Right cardiac atrium (tissue), 5 donors: ENCODE measurements around the gene MERTK. TPM values are rescaled to one million over a fixed set of nuclear protein-coding genes. Genes with fewer than 3 reads are reported as not detected.
A peak's percentile ranks its signal among the peaks of the same experiment; 100 is the strongest.
"Not testable (repeated sequence)": the region's sequence is repeated elsewhere in the genome, so short reads cannot be mapped to it uniquely, and the experiment has no call there.

ENCODE experiments used
- ATAC-seq, 2 donors: fragments of 200-7000 bp; cut with Tn5 transposase; one replicate each; pipeline versions ENCODE4 v1.8.0 to v1.9.1; 2020; ENCODE audit warnings: moderate library complexity in 2 of 2, mild to moderate bottlenecking in 1 of 2
- DNase-seq, 3 donors: peaks; one replicate each; pipeline ENCODE4 v3.0.0-alpha.2; 2020
- H3K27ac ChIP-seq: one replicate; pipeline ENCODE4 v1.5.1; 2013; ENCODE audit warnings: mild to moderate bottlenecking, low read length, control low read depth, moderate library complexity
- H3K27me3 ChIP-seq: one replicate; pipeline ENCODE4 v1.6.1; 2013; ENCODE audit not compliant: control insufficient read depth, insufficient read depth
- H3K4me1 ChIP-seq: one replicate; pipeline ENCODE4 v1.6.1; 2013; ENCODE audit warnings: low read length; ENCODE audit not compliant: control insufficient read depth, insufficient read depth
- H3K4me3 ChIP-seq: one replicate; pipeline ENCODE4 v1.5.1; 2013; ENCODE audit warnings: low read length, control low read depth
- H3K9me3 ChIP-seq: one replicate; pipeline ENCODE4 v1.6.1; 2013; ENCODE audit warnings: low read length; ENCODE audit not compliant: control insufficient read depth
- WGBS: extraction: QIAGEN DNeasy Blood & Tissue Kit; methylation state at CpG from one replicate; pipeline ENCODE4 v1.1.7; 2013; 5-methylcytosine and 5-hydroxymethylcytosine counted together
- intact Hi-C, 4 donors: fragments of 100-400 bp; cut with DNase I; formaldehyde crosslinking; loops; one replicate each; pipeline versions ENCODE4 v1.11.0 to v1.14.0; 2022 to 2023
- polyA plus RNA-seq: library from polyadenylated mRNA; stranded (reverse); fragments of 200-250 nt; gene quantifications from one replicate; pipeline ENCODE4 v1.2.3, GENCODE V29; 2013
- total RNA-seq, 4 donors: library from RNA; stranded (reverse); fragmentation: NEBNext Ultra II Directional; extraction: Animal tissue kit (Norgen Biotek cat#: 25700); gene quantifications; one replicate each; pipeline ENCODE4 v1.2.1, GENCODE V29; 2021
- donor health status: healthy with polysubstance abuse.
- donor health status: DM: no; HTN: yes; CAD: no.
- donor health status: DM: no; HTN: no; CAD: no.
- donor health status: DM: no; HTN: yes; CAD: no; lungs with severe emphysema.
- donor health status: DM: yes; HTN: yes; CAD: no.

The MERTK gene
- total and polyA plus RNA-seq, 5 donors, result 3.8 to 11.4 (median 9.1) TPM

DNA sequence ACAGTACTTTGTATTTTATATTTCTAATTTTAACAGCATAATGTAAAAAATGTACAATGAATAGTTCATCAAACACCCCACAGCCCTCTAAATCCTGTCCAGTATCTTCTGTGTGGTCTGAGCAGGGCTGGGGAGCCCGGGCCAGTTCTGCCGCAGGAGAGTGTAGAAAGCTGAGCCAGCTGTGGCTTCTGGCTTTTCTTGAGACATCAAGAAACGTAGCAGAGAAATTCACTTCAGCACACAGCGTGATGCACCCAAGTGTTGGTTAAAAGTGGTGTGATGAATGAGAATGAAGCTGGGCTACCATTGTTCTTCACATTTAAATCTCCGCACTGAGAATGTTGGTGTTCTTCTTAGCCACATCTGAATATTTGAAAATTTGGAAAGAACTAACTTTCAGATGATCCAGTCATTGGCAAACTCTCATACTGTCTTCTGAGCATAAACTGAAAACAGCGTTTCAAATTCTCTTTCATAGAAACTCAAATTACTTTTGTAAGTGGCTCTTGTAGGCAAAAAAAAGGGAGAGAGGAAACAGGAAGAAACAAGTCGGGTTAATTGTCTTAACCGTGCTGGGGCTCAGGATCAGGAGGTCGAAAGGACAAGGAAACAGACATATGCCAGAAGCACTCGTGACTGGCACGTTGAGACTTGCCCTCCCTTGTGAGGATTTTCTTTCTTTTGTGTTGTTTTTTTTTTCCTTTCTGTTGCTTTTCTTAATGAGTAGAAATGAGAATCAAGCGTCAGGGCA, 133.2 kb downstream of the MERTK start:
- H3K4me3 ChIP-seq, result no peak overlapping the region
- no peaks in the 10 kb centered on the region for H3K9me3 ChIP-seq
- peak; percentile 43 to 50 for ATAC-seq
- peak in 1 of 3 donors; percentile 68 for DNase-seq
- 18% methylated on average over 12 of the region's 12 CpGs for WGBS
- intact Hi-C loops, result loop anchor here in 1 of 4 donors (5.0 kb wide), 1 partner anchor 134 kb away; the partner anchor contains the start of gene MERTK
- no peaks in the 10 kb centered on the region for H3K27me3 ChIP-seq
- peak overlapping the region; percentile 6 for H3K27ac ChIP-seq
- peaks cover 5% of the 10 kb centered on the region for H3K4me1 ChIP-seq

DNA sequence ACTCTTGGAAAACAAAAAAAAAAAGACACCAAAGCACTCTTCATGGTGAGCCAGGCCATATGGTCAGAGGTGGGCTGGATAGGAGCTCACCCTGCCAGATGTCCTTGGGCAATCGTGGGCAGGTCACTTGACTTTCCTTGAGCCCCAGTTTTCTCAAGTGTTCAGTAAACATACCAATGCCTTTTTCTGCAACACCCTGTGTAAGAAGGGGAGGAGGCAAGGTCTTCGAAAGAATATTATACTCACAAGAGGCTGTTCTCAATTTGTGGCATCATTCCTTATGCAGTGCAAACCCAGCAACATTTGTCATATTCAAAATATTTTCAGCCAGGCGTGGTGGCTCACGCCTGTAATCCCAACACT, 133.8 kb downstream of the MERTK start:
- ATAC-seq (peak; percentile 30 to 36), DNase-seq (no peak)
- Histone ChIP-seq H3K4me1 (peaks cover 5% of the 10 kb centered on the region), H3K9me3 (no peaks in the 10 kb centered on the region), H3K27me3 (no peaks in the 10 kb centered on the region), H3K4me3 (no peak overlapping the region), H3K27ac (peak overlapping the region; percentile 11)
- 58% methylated on average over 4 of the region's 4 CpGs for WGBS
- intact Hi-C loops, result loop anchor here in 1 of 4 donors (5.0 kb wide), 1 partner anchor 135 kb away; the partner anchor contains the start of gene MERTK

DNA sequence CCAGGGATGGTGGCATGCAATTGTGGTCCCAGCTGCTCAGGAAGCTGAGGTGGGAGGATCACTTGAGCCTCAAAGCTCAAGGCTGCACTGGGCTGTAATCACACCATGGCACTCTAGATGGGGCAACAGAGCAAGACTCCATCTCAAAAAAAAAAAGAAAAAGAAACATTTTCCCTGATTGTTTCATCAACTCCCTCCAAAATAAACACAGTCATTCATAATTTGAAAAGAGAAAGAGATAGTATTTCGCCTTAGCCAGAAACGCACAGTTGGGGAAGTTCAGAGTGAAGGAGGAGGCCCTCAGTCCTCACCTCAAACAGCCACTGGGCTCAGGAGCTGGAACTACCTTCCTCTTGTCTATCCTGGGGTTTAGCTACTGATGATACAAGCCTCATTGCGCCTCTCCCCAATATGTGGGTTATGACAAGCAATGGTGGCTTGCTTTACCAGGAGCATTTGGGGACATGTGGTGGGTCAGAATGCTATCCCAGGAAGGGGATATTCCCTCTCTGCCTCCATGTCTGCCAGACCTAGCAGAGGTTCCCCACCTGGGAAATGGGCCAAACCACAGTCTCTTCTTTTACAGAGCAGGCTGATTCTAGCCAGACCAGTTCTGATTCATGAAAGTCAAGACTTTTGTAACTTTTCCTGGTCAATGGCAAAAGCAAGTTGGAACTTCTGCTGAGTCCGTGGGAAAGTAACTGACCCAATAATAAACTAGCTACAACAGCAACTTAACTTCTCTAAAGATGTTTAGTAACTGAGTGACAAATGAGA, 134.5 kb downstream of the MERTK start:
- Histone ChIP-seq H3K4me3 (no peak overlapping the region), H3K27me3 (no peaks in the 10 kb centered on the region), H3K9me3 (no peaks in the 10 kb centered on the region), H3K27ac (peak overlapping the region; percentile 1), H3K4me1 (peaks cover 5% of the 10 kb centered on the region)
- intact Hi-C loops, result loop anchor here in 1 of 4 donors (5.0 kb wide), 1 partner anchor 136 kb away; the partner anchor contains the start of gene MERTK
- DNase-seq (no peak), ATAC-seq (peak; percentile 77 to 80)
- WGBS, result 48% methylated on average over 4 of the region's 4 CpGs

DNA sequence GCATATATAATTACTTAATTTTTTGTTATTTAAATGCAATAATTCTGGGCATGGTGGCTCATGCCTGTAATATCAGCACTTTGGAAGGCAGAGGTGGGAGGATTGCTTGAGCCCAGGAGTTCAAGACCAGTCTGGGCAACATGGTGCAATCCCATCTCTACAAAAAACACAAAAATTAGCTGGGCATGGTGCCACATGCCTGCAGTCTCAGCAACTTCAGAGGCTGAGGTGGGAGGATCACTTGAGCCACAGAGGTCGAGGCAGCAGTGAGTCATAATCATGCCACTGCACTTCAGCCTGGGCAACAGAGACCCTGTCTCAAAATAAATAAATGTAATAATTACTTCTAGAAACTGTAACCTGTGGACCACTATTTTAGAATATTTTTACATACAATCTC, 135.2 kb downstream of the MERTK start:
- 65% methylated on average over 1 of the region's 1 CpG for WGBS
- Histone ChIP-seq H3K9me3 (no peaks in the 10 kb centered on the region), H3K4me3 (no peak overlapping the region), H3K27me3 (no peaks in the 10 kb centered on the region), H3K4me1 (peaks cover 5% of the 10 kb centered on the region), H3K27ac (no peak overlapping the region)
- intact Hi-C loops, result loop anchor here in 1 of 4 donors (5.0 kb wide), 1 partner anchor 136 kb away; the partner anchor contains the start of gene MERTK
- peak in 1 of 3 donors; percentile 63 for DNase-seq
- ATAC-seq, result peak in 1 of 2 donors; percentile 18

DNA sequence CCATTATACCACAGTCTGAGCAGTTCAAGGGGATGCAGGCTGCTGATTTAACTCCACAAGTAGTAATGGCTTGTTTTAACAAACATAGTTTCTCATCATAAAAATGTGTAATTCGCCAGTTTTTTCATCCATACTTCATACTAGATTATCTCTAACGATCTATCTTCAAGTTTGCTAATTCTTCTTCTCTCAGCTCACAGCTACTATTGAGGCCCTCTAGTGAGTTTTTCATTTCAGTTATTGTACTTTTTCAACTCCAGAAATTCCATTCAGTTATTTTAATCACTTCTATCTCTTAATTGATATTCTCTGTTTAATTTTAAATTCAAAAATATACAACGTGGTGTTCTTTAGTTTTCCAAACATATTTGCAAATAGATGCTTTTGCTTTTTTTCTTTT, 136.5 kb downstream of the MERTK start:
- no peak overlapping the region for H3K4me3 ChIP-seq
- ATAC-seq (no peak), DNase-seq (no peak)
- intact Hi-C loops, result loop anchor here in 1 of 4 donors (5.0 kb wide), 1 partner anchor 138 kb away; the partner anchor contains the start of gene MERTK
- no peaks in the 10 kb centered on the region for H3K9me3 ChIP-seq
- no peaks in the 10 kb centered on the region for H3K27me3 ChIP-seq
- H3K4me1 ChIP-seq, result peaks cover 5% of the 10 kb centered on the region
- 77% methylated on average over 3 of the region's 3 CpGs for WGBS
- H3K27ac ChIP-seq, result no peak overlapping the region

DNA sequence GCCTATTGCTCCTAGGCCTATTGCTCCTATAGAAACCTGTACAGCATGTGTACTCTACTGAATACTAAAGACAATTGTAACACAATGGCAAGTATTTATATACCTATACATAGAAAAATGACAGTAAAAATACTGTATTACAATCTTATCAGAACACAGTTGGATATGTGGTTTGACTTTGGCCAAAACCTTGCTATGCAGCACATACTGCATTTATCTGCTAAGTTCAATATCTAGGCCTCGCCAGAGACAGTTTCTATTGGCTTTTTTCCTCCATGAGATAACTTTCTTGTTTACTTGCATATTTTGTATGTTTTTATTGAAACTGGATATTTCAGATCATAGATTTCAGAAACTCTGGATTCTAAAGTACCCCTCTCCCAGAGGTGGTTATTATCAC, 137.4 kb downstream of the MERTK start:
- H3K4me1 ChIP-seq, result peaks cover 5% of the 10 kb centered on the region
- H3K9me3 ChIP-seq, result no peaks in the 10 kb centered on the region
- 82% methylated on average over 1 of the region's 1 CpG for WGBS
- H3K27me3 ChIP-seq, result no peaks in the 10 kb centered on the region
- no peak overlapping the region for H3K4me3 ChIP-seq
- DNase-seq, result no peak
- intact Hi-C loops, result no loop called here
- H3K27ac ChIP-seq, result no peak overlapping the region
- no peak for ATAC-seq

DNA sequence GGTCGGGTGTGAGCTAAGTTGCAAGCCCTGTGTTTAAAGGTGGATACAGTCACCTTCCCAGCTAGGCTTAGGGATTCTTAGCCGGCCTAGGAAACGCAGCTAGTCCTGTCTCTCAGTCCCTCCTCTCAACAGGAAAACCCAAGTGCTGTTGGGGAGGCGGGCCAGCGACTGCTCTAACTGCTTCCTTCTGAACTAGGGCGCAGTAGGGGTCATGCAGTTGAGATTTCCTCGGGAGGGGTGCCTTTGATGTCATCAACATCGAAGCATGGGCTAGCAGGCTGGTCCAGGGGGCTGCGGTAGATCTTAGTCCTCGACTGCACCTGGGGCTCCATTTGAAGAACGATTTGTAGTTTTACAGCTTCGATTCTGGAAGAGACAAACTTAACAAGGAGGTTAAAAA, 141.1 kb downstream of the MERTK start:
- DNase-seq, H3K4me3 ChIP-seq, H3K9me3 ChIP-seq, H3K27ac ChIP-seq, H3K4me1 ChIP-seq, intact Hi-C loops, H3K27me3 ChIP-seq, ATAC-seq: not testable (repeated sequence)
- WGBS, result 88% methylated on average over 12 of the region's 12 CpGs

DNA sequence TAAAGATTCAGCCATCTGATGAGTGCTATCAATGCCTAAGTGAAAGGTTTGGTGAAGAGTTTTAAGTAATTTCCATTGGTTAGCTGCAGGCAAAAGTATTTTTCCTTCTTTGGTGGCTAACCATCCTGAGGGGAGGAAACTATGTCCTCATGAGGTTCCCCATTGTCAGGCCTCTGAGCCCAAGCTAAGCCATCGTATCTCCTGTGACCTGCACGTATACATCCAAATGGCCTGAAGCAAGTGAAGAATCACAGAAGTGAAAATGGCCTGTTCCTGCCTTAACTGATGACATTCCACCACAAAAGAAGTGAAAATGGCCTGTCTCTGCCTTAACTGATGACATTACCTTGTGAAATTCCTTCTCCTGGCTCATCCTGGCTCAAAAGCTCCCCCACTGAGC, 141.7 kb downstream of the MERTK start:
- intact Hi-C loops, DNase-seq, H3K9me3 ChIP-seq: not testable (repeated sequence)

DNA sequence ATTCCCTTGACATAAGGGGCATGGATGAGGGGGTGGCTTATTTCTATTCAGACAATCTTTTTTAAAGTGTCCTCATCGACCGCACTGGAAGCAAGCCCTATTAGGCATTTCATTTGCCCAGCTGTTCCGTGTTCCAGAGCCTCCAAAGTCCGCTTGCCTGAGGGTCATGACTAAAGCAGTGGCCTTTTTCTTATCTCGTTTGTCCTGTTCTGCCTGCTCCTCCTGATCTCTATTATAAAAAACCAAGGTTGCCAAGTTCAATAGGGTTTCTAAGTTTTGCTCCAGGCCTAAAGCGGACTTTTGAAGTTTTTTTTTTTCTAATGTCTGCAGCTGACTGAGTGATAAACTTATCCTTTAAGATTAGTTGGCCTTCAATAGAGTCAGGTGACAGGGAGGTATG, 143.1 kb downstream of the MERTK start:
- H3K4me1 ChIP-seq, ATAC-seq, H3K4me3 ChIP-seq, H3K9me3 ChIP-seq, intact Hi-C loops, DNase-seq, H3K27ac ChIP-seq, H3K27me3 ChIP-seq: not testable (repeated sequence)
- WGBS, result 76% methylated on average over 6 of the region's 6 CpGs

More for the DNA sequence above, 141.7 kb downstream of the MERTK start:
- not testable (repeated sequence) for H3K27me3 ChIP-seq, H3K27ac ChIP-seq, ATAC-seq, H3K4me1 ChIP-seq, H3K4me3 ChIP-seq
- WGBS, result 78% methylated on average over 2 of the region's 2 CpGs

DNA sequence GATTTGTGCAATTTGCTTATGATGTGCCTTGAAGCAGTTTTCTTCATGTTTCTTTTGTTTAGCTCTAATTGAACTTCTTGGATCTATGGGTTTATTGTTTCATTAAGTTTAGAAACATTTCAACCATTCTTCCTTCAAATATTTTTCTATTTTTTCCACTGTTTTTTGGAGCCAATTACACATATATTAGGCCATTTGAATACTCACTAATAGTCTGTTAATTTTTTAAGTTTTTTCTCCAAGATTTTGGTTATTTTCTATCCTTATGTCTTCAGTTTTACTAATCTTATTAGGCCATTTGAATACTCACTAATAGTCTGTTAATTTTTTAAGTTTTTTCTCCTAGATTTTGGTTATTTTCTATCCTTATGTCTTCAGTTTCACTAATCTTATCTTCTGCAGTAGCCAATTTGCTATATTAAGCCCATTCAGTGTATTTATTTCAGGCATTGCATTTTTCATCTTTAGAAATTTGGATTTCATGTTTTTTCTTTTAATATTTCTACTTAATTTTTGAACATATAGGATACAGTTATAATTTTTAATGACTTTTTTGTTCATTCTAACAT, 147.1 kb downstream of the MERTK start:
- no peaks in the 10 kb centered on the region for H3K9me3 ChIP-seq
- no peaks in the 10 kb centered on the region for H3K4me1 ChIP-seq
- DNase-seq (no peak), ATAC-seq (no peak)
- intact Hi-C loops, result loop anchor here in 3 of 4 donors (5.0 kb wide), 2 partner anchors 148 to 153 kb away; partner anchors contain the start of gene MERTK (in 1 of the 3)
- no peak overlapping the region for H3K4me3 ChIP-seq
- H3K27ac ChIP-seq, result no peak overlapping the region
- H3K27me3 ChIP-seq, result no peaks in the 10 kb centered on the region

DNA sequence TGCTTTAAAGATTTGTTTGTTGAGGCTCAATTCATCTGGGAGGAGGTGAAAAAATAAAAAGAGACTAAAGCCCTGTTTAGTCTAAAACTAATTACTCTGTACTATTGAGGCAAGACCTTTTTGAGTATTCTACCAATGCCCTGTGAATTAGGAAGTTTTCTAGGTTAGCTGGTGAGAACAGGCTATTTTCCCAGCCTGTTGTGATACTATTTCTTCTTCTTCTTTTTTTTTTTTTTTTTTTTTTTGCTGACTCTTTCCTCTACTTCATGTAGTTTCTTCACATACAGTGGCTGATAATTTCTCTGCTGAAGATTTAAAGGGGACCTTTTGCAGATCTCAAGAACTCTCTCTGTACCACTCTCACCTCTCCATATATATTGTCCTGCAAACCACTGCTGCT, 147.8 kb downstream of the MERTK start:
- no peak overlapping the region for H3K4me3 ChIP-seq
- no peaks in the 10 kb centered on the region for H3K27me3 ChIP-seq
- H3K4me1 ChIP-seq, result no peaks in the 10 kb centered on the region
- no peaks in the 10 kb centered on the region for H3K9me3 ChIP-seq
- no peak for ATAC-seq
- no peak for DNase-seq
- no peak overlapping the region for H3K27ac ChIP-seq
- intact Hi-C loops, result loop anchor here in 3 of 4 donors (5.0 kb wide), 2 partner anchors 149 to 154 kb away; partner anchors contain the start of gene MERTK (in 1 of the 3)
